HG02884 (cell line): ENCODE data around the gene TMEM222.

Experiments
- ATAC-seq: cut with Tn5 transposase; IDR thresholded peaks from one replicate; pipeline ENCODE4 v1.9.1; 2021; ENCODE audit warnings: mild to moderate bottlenecking, moderate library complexity; ENCODE audit not compliant: unreplicated experiment

The TMEM222 gene

GRCh38 chr1:27358038-27358927 lies 36.3 kb downstream of the TMEM222 start:
- no peak for ATAC-seq

GRCh38 chr1:27358928-27359313 lies 37.0 kb downstream of the TMEM222 start:
- ATAC-seq: no peak

GRCh38 chr1:27359822-27360158 lies 37.8 kb downstream of the TMEM222 start:
- ATAC-seq: no peak

- ATAC-seq: no peak
Measured at GRCh38 chr1:27360159-27361043, 38.4 kb downstream of the TMEM222 start.

- ATAC-seq: no peak
Measured at GRCh38 chr1:27361044-27361402, 39.1 kb downstream of the TMEM222 start.

- no peak for ATAC-seq
Measured at GRCh38 chr1:27361553-27361952, 39.6 kb downstream of the TMEM222 start.

- no peak for ATAC-seq
Measured at GRCh38 chr1:27363766-27364695, 42.1 kb downstream of the TMEM222 start.

- ATAC-seq: no peak
Measured at GRCh38 chr1:27364696-27365371, 42.9 kb downstream of the TMEM222 start.

- ATAC-seq: no peak
Measured at GRCh38 chr1:27365372-27366112, 43.6 kb downstream of the TMEM222 start.

- no peak for ATAC-seq
Measured at GRCh38 chr1:27366113-27366410, 44.1 kb downstream of the TMEM222 start.

GRCh38 chr1:27366411-27367159 lies 44.6 kb downstream of the TMEM222 start, which contains the start of gene MAP3K6:
Gene MAP3K6, minus strand, starts transcription at chr1:27366961. Its CDS starts 364 bp downstream, at chr1:27366597.
- ATAC-seq: no peak

- no peak for ATAC-seq
Measured at GRCh38 chr1:27367160-27367650, 45.2 kb downstream of the TMEM222 start.

GRCh38 chr1:27368869-27369582 lies 47.1 kb downstream of the TMEM222 start:
- ATAC-seq: no peak

GRCh38 chr1:27372022-27372807 lies 50.3 kb downstream of the TMEM222 start:
- no peak for ATAC-seq

- no peak for ATAC-seq
Measured at GRCh38 chr1:27372808-27373690, 51.1 kb downstream of the TMEM222 start.

GRCh38 chr1:27374362-27375086 lies 52.6 kb downstream of the TMEM222 start, which contains the start of gene FCN3:
Gene FCN3, minus strand, starts transcription at chr1:27374824. Its CDS starts 6 bp downstream, at chr1:27374818.
- no peak for ATAC-seq
